ENCODE results near the gene TDRKH. TPM values are rescaled to one million over a fixed set of nuclear protein-coding genes. Genes with fewer than 3 reads are reported as not detected.

The TDRKH gene
- polyA plus RNA-seq, 1 experiment: 1.0 TPM

DNA sequence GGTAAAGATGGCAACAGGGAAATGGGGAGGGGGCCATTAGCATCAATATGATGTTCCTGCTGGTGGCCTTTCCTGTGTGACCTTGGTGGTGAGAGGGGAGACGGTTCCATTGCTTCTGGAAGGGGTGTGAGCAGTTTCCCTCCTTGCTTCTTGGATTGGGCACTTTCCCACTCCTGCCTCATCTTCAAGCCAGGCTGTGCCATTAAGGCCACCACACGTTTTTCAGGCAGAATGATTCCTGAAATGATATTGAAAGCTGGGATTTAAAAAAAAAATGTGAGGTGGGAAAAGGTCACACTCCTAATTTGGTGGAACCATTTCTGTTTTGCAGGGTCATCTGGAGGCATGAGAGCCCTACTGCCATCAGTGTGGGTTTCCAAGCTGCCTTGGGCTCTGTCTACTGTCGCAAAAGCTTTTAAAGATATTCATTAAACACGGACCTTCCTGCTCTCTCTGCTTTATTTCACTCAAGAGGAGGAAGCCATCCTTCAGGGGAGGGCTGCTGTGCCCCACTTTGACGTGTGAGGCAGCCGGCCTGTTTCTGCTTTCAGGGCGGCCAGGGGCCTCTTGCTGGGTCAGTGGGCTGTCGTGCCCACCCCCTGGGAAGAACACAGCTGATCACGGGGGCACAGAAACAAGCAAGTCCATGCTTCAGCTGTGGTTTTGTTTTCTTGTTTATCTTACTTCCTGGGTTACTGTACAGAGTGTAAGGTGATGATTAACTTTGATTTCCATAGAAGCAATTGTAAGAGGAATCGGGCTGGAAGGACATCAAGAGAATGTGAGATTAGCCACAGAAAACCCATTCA, 60.9 kb downstream of the TDRKH start:
- ChIA-PET POLR2A (no interaction called here), CTCF (interaction anchor here (0.9 to 1.2 kb wide), 4 partner anchors 36 to 195 kb away, joined by 3 to 4 read pairs (median 3); no protein-coding TSS in a partner anchor)
- Histone ChIP-seq H3K27ac (ENCODE audit: low read depth, low read length) (no peak overlapping the region), H3K27me3 (ENCODE audit: control insufficient read depth, insufficient read depth, low read length) (peaks cover 41% of the 10 kb centered on the region), H3K4me3 (ENCODE audit: low read depth, low read length) (no peak overlapping the region), H3K9me3 (ENCODE audit: control insufficient read depth, insufficient read depth, low read length) (no peaks in the 10 kb centered on the region)
- TF ChIP-seq, protein P1, sequence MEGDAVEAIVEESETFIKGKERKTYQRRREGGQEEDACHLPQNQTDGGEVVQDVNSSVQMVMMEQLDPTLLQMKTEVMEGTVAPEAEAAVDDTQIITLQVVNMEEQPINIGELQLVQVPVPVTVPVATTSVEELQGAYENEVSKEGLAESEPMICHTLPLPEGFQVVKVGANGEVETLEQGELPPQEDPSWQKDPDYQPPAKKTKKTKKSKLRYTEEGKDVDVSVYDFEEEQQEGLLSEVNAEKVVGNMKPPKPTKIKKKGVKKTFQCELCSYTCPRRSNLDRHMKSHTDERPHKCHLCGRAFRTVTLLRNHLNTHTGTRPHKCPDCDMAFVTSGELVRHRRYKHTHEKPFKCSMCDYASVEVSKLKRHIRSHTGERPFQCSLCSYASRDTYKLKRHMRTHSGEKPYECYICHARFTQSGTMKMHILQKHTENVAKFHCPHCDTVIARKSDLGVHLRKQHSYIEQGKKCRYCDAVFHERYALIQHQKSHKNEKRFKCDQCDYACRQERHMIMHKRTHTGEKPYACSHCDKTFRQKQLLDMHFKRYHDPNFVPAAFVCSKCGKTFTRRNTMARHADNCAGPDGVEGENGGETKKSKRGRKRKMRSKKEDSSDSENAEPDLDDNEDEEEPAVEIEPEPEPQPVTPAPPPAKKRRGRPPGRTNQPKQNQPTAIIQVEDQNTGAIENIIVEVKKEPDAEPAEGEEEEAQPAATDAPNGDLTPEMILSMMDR (IDR thresholded peaks at IDR 0.05; ENCODE audit: low read depth, low read length): no peak
- no peak for DNase-seq (ENCODE audit: low read depth, low spot score)

DNA sequence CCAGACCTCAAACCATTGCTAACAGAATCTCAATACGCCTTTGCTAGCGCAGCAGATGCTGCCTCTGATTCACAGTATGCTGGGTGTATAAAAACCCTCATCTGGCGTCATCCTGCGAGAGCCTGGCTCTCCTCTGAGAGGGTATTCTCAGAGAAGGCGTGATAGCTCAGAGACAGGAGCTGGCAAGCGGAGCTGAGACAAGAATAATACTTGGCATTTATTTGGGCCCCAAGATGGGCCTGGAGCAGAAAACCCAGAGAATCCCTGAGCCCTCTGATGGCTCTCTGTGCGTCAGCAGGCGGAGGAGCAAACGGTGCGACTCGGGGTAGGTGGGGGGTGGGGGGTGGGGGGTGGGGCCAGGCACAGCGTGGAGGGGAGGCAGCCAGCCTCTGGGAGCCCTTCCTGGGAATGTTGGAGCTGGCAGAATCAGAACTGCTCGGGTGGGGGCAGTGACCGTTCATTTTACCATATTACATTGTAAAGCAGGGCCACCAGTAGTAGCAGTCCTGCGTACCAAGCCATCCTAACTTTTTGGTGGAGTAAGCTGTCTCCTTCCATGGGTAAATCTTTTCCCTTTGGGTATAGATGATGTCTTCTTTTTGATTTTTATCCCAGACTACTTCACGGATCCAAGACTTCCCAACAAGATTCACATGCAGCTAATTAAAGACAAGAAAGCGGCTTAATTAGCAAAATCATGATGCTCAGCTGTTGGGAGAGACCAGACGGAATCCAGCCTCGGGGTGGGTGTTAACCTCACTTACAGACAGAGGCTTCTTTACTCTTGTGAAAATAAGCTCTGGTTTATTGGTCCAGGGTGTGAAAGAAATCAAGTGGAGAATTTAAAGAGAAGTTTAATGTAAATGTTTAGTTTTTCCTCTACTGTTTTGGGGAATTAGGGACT, 61.9 kb downstream of the TDRKH start:
- no peaks in the 10 kb centered on the region for H3K9me3 ChIP-seq (ENCODE audit: control insufficient read depth, insufficient read depth, low read length)
- H3K4me3 ChIP-seq (ENCODE audit: low read depth, low read length): no peak overlapping the region
- TF ChIP-seq, protein P1 (IDR thresholded peaks at IDR 0.05; ENCODE audit: low read depth, low read length): no peak
- ChIA-PET CTCF (interaction anchor here (0.9 to 1.2 kb wide), 5 partner anchors 35 to 194 kb away, joined by 3 to 4 read pairs (median 3); no protein-coding TSS in a partner anchor), POLR2A (interaction anchor here (0.7 kb wide), 1 partner anchor 8 kb away, joined by 5 read pairs; no protein-coding TSS in a partner anchor)
- H3K27ac ChIP-seq (ENCODE audit: low read depth, low read length): no peak overlapping the region
- H3K27me3 ChIP-seq (ENCODE audit: control insufficient read depth, insufficient read depth, low read length): peaks cover 44% of the 10 kb centered on the region
- DNase-seq (ENCODE audit: low read depth, low spot score): peak; percentile 16

DNA sequence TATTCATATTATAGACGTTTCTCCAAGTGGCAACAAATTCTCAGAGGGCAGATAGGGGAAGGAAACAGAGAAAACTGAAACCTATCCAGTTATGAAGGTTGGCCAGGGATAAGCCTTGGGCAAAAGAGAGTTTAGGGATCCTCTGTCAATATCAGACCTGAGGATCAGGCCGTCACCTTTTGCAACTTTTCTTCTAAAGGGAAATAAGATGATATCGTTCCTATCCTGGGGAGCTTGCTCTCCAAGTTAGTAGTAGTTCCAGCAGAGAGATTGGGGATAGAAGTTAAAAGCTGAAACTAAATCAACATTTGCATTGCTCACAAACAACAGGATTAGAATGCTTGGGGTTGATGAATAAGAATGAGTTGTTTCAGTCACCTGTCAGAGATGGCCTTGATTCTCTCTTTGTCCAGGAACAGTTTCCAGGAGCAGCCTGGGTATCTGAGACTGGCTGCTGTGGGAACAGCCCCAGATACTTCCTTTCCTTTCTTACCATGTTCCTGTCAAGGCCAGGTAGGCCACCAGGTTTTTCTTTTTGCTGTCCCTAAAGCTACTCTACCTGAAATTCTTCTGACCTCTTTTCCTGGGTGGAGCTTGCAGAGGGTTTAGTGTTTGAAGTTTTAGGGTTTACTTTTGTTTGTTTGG, 66.5 kb downstream of the TDRKH start:
- POLR2A ChIA-PET: no interaction called here
- TF ChIP-seq, protein P1 (IDR thresholded peaks at IDR 0.05; ENCODE audit: low read depth, low read length): no peak
- H3K27ac ChIP-seq (ENCODE audit: low read depth, low read length): no peak overlapping the region
- CTCF ChIA-PET: no interaction called here
- no peaks in the 10 kb centered on the region for H3K9me3 ChIP-seq (ENCODE audit: control insufficient read depth, insufficient read depth, low read length)
- peaks cover 36% of the 10 kb centered on the region for H3K27me3 ChIP-seq (ENCODE audit: control insufficient read depth, insufficient read depth, low read length)
- DNase-seq (ENCODE audit: low read depth, low spot score): no peak
- H3K4me3 ChIP-seq (ENCODE audit: low read depth, low read length): no peak overlapping the region

Small RNA genes within 50 kb of the gene (small RNA-seq; reads per million reads assigned to genes)
- not detected for gene RNU6-662P (ENCODE audit: insufficient read length, low read depth)

Other genes starting within 250 kb of the TDRKH start
- gene SNX27, start 178.4 kb downstream of the TDRKH start, polyA plus RNA-seq (2011; rRNA removed): 22.4 and 23.8 TPM in 2 replicates
- gene CELF3, start 73.7 kb downstream of the TDRKH start, polyA plus RNA-seq (2011; rRNA removed): not detected in 2 replicates
- gene RIIAD1, start 69.0 kb downstream of the TDRKH start, polyA plus RNA-seq (2011; rRNA removed): not detected in 2 replicates
- 93.4 and 98.6 TPM in 2 replicates for gene MRPL9, start 27.0 kb downstream of the TDRKH start, polyA plus RNA-seq (2011; rRNA removed)
- not detected in 2 replicates for gene LINGO4, start 14.9 kb upstream of the TDRKH start, polyA plus RNA-seq (2011; rRNA removed)
- gene RORC, start 41.3 kb upstream of the TDRKH start, polyA plus RNA-seq (2011; rRNA removed): not detected in 2 replicates
- not detected in 2 replicates for gene C2CD4D, start 49.3 kb upstream of the TDRKH start, polyA plus RNA-seq (2011; rRNA removed)
- not detected in 2 replicates for gene THEM5, start 63.2 kb upstream of the TDRKH start, polyA plus RNA-seq (2011; rRNA removed)
- 20.3 and 24.8 TPM in 2 replicates for gene THEM4, start 119.0 kb upstream of the TDRKH start, polyA plus RNA-seq (2011; rRNA removed)
- gene S100A10, start 203.4 kb upstream of the TDRKH start, polyA plus RNA-seq (2011; rRNA removed): 188 and 200 TPM in 2 replicates
- gene S100A11, start 246.5 kb upstream of the TDRKH start, polyA plus RNA-seq (2011; rRNA removed): 693 and 1,000 TPM in 2 replicates